Ovary (tissue), 10 donors: Measurements from ENCODE around the gene PRRC2A. TPM values are rescaled to one million over a fixed set of nuclear protein-coding genes. Genes with fewer than 3 reads are reported as not detected.

Experiments used
- DNase-seq, 5 donors: peaks; one replicate each; pipeline ENCODE4 v3.0.0-alpha.2; 2019 to 2020
- H3K27ac ChIP-seq, 2 donors: fragments of 200-600 bp; one replicate each; pipeline versions ENCODE4 v1.5.1 to v1.8.0; 2019 to 2022
- H3K27me3 ChIP-seq: fragments of 200-600 bp; one replicate; pipeline ENCODE4 v1.8.0; 2022
- H3K36me3 ChIP-seq: fragments of 200-600 bp; sonication (generic); one replicate; pipeline ENCODE4 v1.5.1; 2019
- H3K4me1 ChIP-seq: one replicate; pipeline ENCODE4 v1.8.1; 2013; ENCODE audit warnings: mild to moderate bottlenecking, moderate library complexity; ENCODE audit not compliant: insufficient read depth
- H3K4me3 ChIP-seq: fragments of 200-600 bp; sonication (generic); one replicate; pipeline ENCODE4 v1.5.1; 2017
- H3K9me3 ChIP-seq, 2 donors: fragments of 200-600 bp in 1 of 2; sonication (generic) in 1 of 2; one replicate each; pipeline versions ENCODE4 v1.5.1 to v1.8.1; 2013 to 2019; ENCODE audit warnings: mild to moderate bottlenecking in 1 of 2, moderate library complexity in 1 of 2
- EP300 ChIP-seq: sonication (generic); formaldehyde crosslinking; IDR thresholded peaks from one replicate; pipeline ENCODE4 v1.6.1; 2017; ENCODE audit warnings: antibody characterized with exemption
- POLR2A ChIP-seq: fragments of 450-650 bp; IDR thresholded peaks from one replicate; pipeline ENCODE4 v1.6.1; 2017; ENCODE audit warnings: antibody characterized with exemption, mild to moderate bottlenecking, moderate library complexity
- WGBS, 3 donors: extraction: QIAGEN DNeasy Blood & Tissue Kit in 1 of 3; methylation state at CpG; one replicate each; pipeline versions ENCODE4 v1.1.5 to v1.1.7; 2013 to 2017; 5-methylcytosine and 5-hydroxymethylcytosine counted together
- intact Hi-C, 4 donors: fragments of 100-400 bp; cut with DNase I; formaldehyde crosslinking; loops; one replicate each; pipeline versions ENCODE4 v1.11.0 to v1.15.1; 2022 to 2023
- long read RNA-seq, 3 donors: library from polyadenylated mRNA in 2 of 3; unstranded in 2 of 3; transcript quantifications; one replicate each; pipeline ENCODE4 v2.0.0 and lab custom pipeline, GENCODE V29; 2021 to 2026
- polyA plus RNA-seq, 2 donors: library from polyadenylated mRNA; stranded (reverse); fragments of 200-250 nt in 1 of 2; fragments of 350-450 nt in 1 of 2; fragmentation: Illumina TruSeq in 1 of 2; extraction: RNeasy Lipid Tissue Mini Kit (QIAGEN cat#74804) in 1 of 2; gene quantifications; one replicate each; pipeline ENCODE4 v1.2.3, GENCODE V29; 2013 to 2014
- total RNA-seq, 7 donors: library from RNA; depleted of rRNA in 2 of 7; stranded (reverse); fragments of >200 nt in 2 of 7; fragmentation: NEBNext Ultra II Directional in 3 of 7; extraction: Animal tissue kit (Norgen Biotek cat#: 25700) in 3 of 7; gene quantifications; one replicate each; pipeline versions ENCODE4 v1.1.0 to v1.2.4, GENCODE V29; 2016 to 2023
- TF ChIP-seq, protein P1 (sequence below), 3 donors: fragments of 450-650 bp in 2 of 3; fragments of 200-600 bp in 1 of 3; IDR thresholded peaks; one replicate each; pipeline versions ENCODE4 v1.5.1 to v1.8.0; 2016 to 2022; ENCODE audit warnings: antibody characterized with exemption in 3 of 3, mild to moderate bottlenecking in 1 of 3
- donor health status: DM: no; HTN: no; CAD: no; lungs with moderate emphysema.
- donor health status: DM: no; HTN: no; CAD: no.
- donor health status: Bipolar disorder and iron deficiency.
- donor health status: DM: yes; HTN: yes; CAD: no.
- donor health status: DM: no; HTN: no; CAD: no.
- donor health status: DM: yes; HTN: yes; CAD: no.

Gene PRRC2A
- total RNA-seq (100 to 1,000 TPM in 5 of 7 donors, 10 to 100 TPM in 2; 48.5 to 222 (median 180) TPM), polyA plus RNA-seq (100 to 1,000 TPM in 1 of 2 donors, 10 to 100 TPM in 1; 64.8 to 104 TPM)
- long read RNA-seq, donor 1, partial matches to known transcripts: 26 of 30 reads
- long read RNA-seq, donor 1, other reads (novel, unspliced or antisense): 4 of 30 reads
- long read RNA-seq, donor 2, partial matches to known transcripts: 114 of 118 reads
- long read RNA-seq, donor 2, other reads (novel, unspliced or antisense): 0 of 118 reads
- long read RNA-seq, donor 3, full-length matches to known transcripts: 1 of 93 reads
- long read RNA-seq, donor 3, partial matches to known transcripts: 86 of 93 reads
- long read RNA-seq, donor 3, other reads (novel, unspliced or antisense): 6 of 93 reads

- H3K27ac ChIP-seq: peak within 1 kb of the TSS; percentile 96 to 98
- H3K4me3 ChIP-seq: peak within 1 kb of the TSS; percentile 82
- TF ChIP-seq, protein P1, sequence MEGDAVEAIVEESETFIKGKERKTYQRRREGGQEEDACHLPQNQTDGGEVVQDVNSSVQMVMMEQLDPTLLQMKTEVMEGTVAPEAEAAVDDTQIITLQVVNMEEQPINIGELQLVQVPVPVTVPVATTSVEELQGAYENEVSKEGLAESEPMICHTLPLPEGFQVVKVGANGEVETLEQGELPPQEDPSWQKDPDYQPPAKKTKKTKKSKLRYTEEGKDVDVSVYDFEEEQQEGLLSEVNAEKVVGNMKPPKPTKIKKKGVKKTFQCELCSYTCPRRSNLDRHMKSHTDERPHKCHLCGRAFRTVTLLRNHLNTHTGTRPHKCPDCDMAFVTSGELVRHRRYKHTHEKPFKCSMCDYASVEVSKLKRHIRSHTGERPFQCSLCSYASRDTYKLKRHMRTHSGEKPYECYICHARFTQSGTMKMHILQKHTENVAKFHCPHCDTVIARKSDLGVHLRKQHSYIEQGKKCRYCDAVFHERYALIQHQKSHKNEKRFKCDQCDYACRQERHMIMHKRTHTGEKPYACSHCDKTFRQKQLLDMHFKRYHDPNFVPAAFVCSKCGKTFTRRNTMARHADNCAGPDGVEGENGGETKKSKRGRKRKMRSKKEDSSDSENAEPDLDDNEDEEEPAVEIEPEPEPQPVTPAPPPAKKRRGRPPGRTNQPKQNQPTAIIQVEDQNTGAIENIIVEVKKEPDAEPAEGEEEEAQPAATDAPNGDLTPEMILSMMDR (IDR thresholded peaks at IDR 0.05): no peak
- TF ChIP-seq EP300 (no peak), POLR2A (peak; percentile 65)
- 1% methylated on average over 26 to 67 of the region's 67 CpGs for WGBS, 3 donors
- H3K27me3 ChIP-seq: no peaks in the 10 kb centered on the region
- intact Hi-C loops: loop anchor here in 2 of 4 donors (2.0 to 5.0 kb wide), 2 partner anchors 32 to 1653 kb away; partner anchors contain the start of gene BAG6 (in 1 of the 2)
- no peaks in the 10 kb centered on the region for H3K9me3 ChIP-seq
- peaks cover 1% of the 10 kb centered on the region for H3K4me1 ChIP-seq
- DNase-seq: peak in 4 of 5 donors; percentile 83 to 96 (median 96)
- no peaks in the 10 kb centered on the region for H3K36me3 ChIP-seq
Observed at GRCh38 chr6:31620586-31621319, at the start of gene PRRC2A. Gene PRRC2A, plus strand, starts transcription at chr6:31620715. Its CDS starts 2,075 bp downstream, at chr6:31622790.

GRCh38 chr6:31572041-31572911 lies 48.2 kb upstream of the PRRC2A start, which contains the start of gene LTA:
Gene LTA, plus strand, starts transcription at chr6:31572289. Its CDS starts 454 bp downstream, at chr6:31572743.
- H3K4me1 ChIP-seq: no peaks in the 10 kb centered on the region
- no peaks in the 10 kb centered on the region for H3K36me3 ChIP-seq
- TF ChIP-seq POLR2A: no peak
- TF ChIP-seq, protein P1 (IDR thresholded peaks at IDR 0.05): no peak
- TF ChIP-seq EP300: no peak
- 78 to 83% (median 83%) methylated on average over 27 of the region's 27 CpGs for WGBS, 3 donors
- no peak within 1 kb of the TSS for H3K4me3 ChIP-seq
- no peak within 1 kb of the TSS for H3K27ac ChIP-seq
- intact Hi-C loops: no loop called here
- no peak for DNase-seq
- no peaks in the 10 kb centered on the region for H3K9me3 ChIP-seq
- H3K27me3 ChIP-seq: no peaks in the 10 kb centered on the region

DNA sequence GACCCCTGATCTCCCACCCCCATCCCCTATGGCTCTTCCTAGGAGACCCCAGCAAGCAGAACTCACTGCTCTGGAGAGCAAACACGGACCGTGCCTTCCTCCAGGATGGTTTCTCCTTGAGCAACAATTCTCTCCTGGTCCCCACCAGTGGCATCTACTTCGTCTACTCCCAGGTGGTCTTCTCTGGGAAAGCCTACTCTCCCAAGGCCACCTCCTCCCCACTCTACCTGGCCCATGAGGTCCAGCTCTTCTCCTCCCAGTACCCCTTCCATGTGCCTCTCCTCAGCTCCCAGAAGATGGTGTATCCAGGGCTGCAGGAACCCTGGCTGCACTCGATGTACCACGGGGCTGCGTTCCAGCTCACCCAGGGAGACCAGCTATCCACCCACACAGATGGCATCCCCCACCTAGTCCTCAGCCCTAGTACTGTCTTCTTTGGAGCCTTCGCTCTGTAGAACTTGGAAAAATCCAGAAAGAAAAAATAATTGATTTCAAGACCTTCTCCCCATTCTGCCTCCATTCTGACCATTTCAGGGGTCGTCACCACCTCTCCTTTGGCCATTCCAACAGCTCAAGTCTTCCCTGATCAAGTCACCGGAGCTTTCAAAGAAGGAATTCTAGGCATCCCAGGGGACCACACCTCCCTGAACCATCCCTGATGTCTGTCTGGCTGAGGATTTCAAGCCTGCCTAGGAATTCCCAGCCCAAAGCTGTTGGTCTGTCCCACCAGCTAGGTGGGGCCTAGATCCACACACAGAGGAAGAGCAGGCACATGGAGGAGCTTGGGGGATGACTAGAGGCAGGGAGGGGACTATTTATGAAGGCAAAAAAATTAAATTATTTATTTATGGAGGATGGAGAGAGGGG lies 47.0 kb upstream of the PRRC2A start:
- 78 to 88% (median 84%) methylated on average over 9 of the region's 9 CpGs for WGBS, 3 donors
- Histone ChIP-seq H3K4me1 (no peaks in the 10 kb centered on the region), H3K9me3 (no peaks in the 10 kb centered on the region), H3K27ac (no peak overlapping the region), H3K36me3 (no peaks in the 10 kb centered on the region), H3K27me3 (no peaks in the 10 kb centered on the region), H3K4me3 (no peak overlapping the region)
- intact Hi-C loops: no loop called here
- TF ChIP-seq POLR2A (no peak), EP300 (no peak)
- TF ChIP-seq, protein P1 (IDR thresholded peaks at IDR 0.05): no peak
- no peak for DNase-seq
